OCI-LY7 (cell line): Measurements from ENCODE around the gene PNRC1. TPM values are rescaled to one million over a fixed set of nuclear protein-coding genes. Genes with fewer than 3 reads are reported as not detected.

Experiments used
- BruUV-seq: library from RNA; stranded (reverse); fragments of 400-500 nt; replicated peaks from 2 replicates; lab custom pipeline; 2021; lab: Mats Ljungman, UMichigan
- CTCF ChIA-PET: fragments of 300-600 bp; sonication (Branson Sonifier 250); formaldehyde crosslinking; loops from one replicate; lab custom pipeline; 2022; ENCODE audit warnings: antibody characterized with exemption; ENCODE audit not compliant: unreplicated experiment; lab: Charles Lee
- POLR2A ChIA-PET: fragments of 300-600 bp; sonication (Branson Sonifier 250); formaldehyde crosslinking; loops from one replicate; lab custom pipeline; 2022; ENCODE audit warnings: antibody characterized with exemption; lab: Charles Lee
- DNase-seq: peaks from one replicate; pipeline ENCODE4 v3.0.0-alpha.2; 2015; ENCODE audit warnings: low spot score
- H2AFZ ChIP-seq: fragments of 200-600 bp; sonication (generic), shearing (Covaris generic); 2 replicates; pipeline ENCODE4 v1.6.1; 2014; ENCODE audit warnings: mild to moderate bottlenecking, antibody characterized with exemption, low read length, moderate library complexity
- H3K27ac ChIP-seq: fragments of 200-600 bp; sonication (generic); 2 replicates; pipeline ENCODE4 v1.5.1; 2014; ENCODE audit warnings: mixed run types, low read depth, mild to moderate bottlenecking, moderate library complexity, low read length, inconsistent platforms; ENCODE audit not compliant: poor library complexity, severe bottlenecking
- H3K36me3 ChIP-seq: fragments of 200-600 bp; sonication (generic); 2 replicates; pipeline ENCODE4 v1.6.1; 2014; ENCODE audit warnings: mild to moderate bottlenecking, antibody characterized with exemption, low read length, moderate library complexity, mixed read lengths; ENCODE audit not compliant: insufficient read depth
- H3K4me1 ChIP-seq: fragments of 200-600 bp; sonication (generic); 2 replicates; pipeline ENCODE4 v1.5.1; 2014; ENCODE audit warnings: mild to moderate bottlenecking, low read length; ENCODE audit not compliant: insufficient read depth, poor library complexity, severe bottlenecking
- H3K4me2 ChIP-seq: fragments of 200-600 bp; sonication (generic); 2 replicates; pipeline ENCODE4 v1.6.1; 2014; ENCODE audit warnings: mild to moderate bottlenecking, low read length
- H3K4me3 ChIP-seq: fragments of 200-600 bp; sonication (generic); 2 replicates; pipeline ENCODE4 v1.5.1; 2014; ENCODE audit warnings: mild to moderate bottlenecking, low read depth, low read length; ENCODE audit not compliant: poor library complexity, severe bottlenecking
- H3K79me2 ChIP-seq: fragments of 200-600 bp; sonication (generic); 2 replicates; pipeline ENCODE4 v1.6.1; 2016; ENCODE audit warnings: low read depth, mild to moderate bottlenecking, low read length, moderate library complexity, mixed read lengths; ENCODE audit not compliant: insufficient read depth
- H3K9me2 ChIP-seq: fragments of 200-600 bp; sonication (generic); 2 replicates; pipeline ENCODE4 v1.6.1; 2016; ENCODE audit warnings: mild to moderate bottlenecking, low read length, mixed read lengths; ENCODE audit not compliant: insufficient read depth
- H3K9me3 ChIP-seq: fragments of 200-600 bp; sonication (generic); 2 replicates; pipeline ENCODE4 v1.6.1; 2014; ENCODE audit warnings: mild to moderate bottlenecking, mixed run types, low read length, mixed read lengths
- H4K20me1 ChIP-seq: fragments of 200-600 bp; sonication (generic); 2 replicates; pipeline ENCODE4 v1.6.1; 2014; ENCODE audit warnings: mild to moderate bottlenecking, antibody characterized with exemption, low read length, moderate library complexity, mixed read lengths; ENCODE audit not compliant: insufficient read depth
- CTCF ChIP-seq: fragments of 200-600 bp; sonication (generic); conservative IDR thresholded peaks from 2 replicates; pipeline ENCODE4 v1.5.1; 2014; ENCODE audit warnings: mild to moderate bottlenecking, antibody characterized with exemption, low read length, moderate library complexity, mixed read lengths
- EZH2phosphoT487 ChIP-seq: fragments of 200-600 bp; sonication (generic); IDR thresholded peaks from 2 replicates; pipeline ENCODE4 v1.6.1; 2018; ENCODE audit warnings: low read depth, borderline replicate concordance, mild to moderate bottlenecking, mixed run types, antibody characterized with exemption, low read length, moderate library complexity, mixed read lengths
- intact Hi-C: fragments of 100-400 bp; cut with micrococcal nuclease; formaldehyde crosslinking; loops from one replicate; pipeline ENCODE4 v1.10.0; 2022; ENCODE audit not compliant: unreplicated experiment
- total RNA-seq, 2 experiments: library from RNA; depleted of rRNA in 1 of 2; stranded (reverse); fragments of >200 nt in 1 of 2; shearing (Covaris generic) in 1 of 2; gene quantifications; 2 replicates each; pipeline ENCODE4 v1.2.3, GENCODE V29; 2014 to 2022

The PNRC1 gene
- total RNA-seq, 2 experiments from 2014 or later: 26.7 to 53.0 TPM

GRCh38 chr6:89085409-89086205 is 5.1 kb downstream of the PNRC1 start:
- intact Hi-C loops: loop anchor here (10.0 kb wide), 1 partner anchor 471 kb away; no protein-coding TSS in a partner anchor
- H3K9me3 ChIP-seq: no peaks in the 10 kb centered on the region
- no peak overlapping the region for H2AFZ ChIP-seq
- POLR2A ChIA-PET: interaction anchor here (0.6 to 1.3 kb wide), 6 partner anchors 7 to 238 kb away, joined by 3 to 7 read pairs (median 3); no protein-coding TSS in a partner anchor
- H3K79me2 ChIP-seq: peaks cover 30% of the 10 kb centered on the region
- CTCF ChIA-PET: no interaction called here
- H3K27ac ChIP-seq: no peak overlapping the region
- no peak for DNase-seq
- H3K36me3 ChIP-seq: peaks cover 39% of the 10 kb centered on the region
- no TSS peak for BruUV-seq
- no peaks in the 10 kb centered on the region for H3K9me2 ChIP-seq
- H3K4me1 ChIP-seq: peaks cover 17% of the 10 kb centered on the region
- no peak overlapping the region for H3K4me3 ChIP-seq
- no peak for TF ChIP-seq EZH2phosphoT487
- TF ChIP-seq CTCF: no peak
- no peak overlapping the region for H3K4me2 ChIP-seq
- H4K20me1 ChIP-seq: peaks cover 18% of the 10 kb centered on the region; the same call in 1 of the 2 replicates

GRCh38 chr6:89087881-89088280 is 7.3 kb downstream of the PNRC1 start:
- ChIA-PET POLR2A (no interaction called here), CTCF (no interaction called here)
- intact Hi-C loops: loop anchor here (10.0 kb wide), 1 partner anchor 473 kb away; no protein-coding TSS in a partner anchor

More at GRCh38 chr6:89087881-89088280, 7.3 kb downstream of the PNRC1 start:
- Histone ChIP-seq H3K4me2 (no peak overlapping the region), H3K9me2 (no peaks in the 10 kb centered on the region), H3K79me2 (peaks cover 18% of the 10 kb centered on the region), H4K20me1 (peaks cover 9% of the 10 kb centered on the region; the same call in 1 of the 2 replicates), H3K27ac (no peak overlapping the region), H3K9me3 (no peaks in the 10 kb centered on the region), H3K4me3 (no peak overlapping the region), H3K4me1 (peaks cover 12% of the 10 kb centered on the region), H2AFZ (no peak overlapping the region), H3K36me3 (peaks cover 32% of the 10 kb centered on the region)
- BruUV-seq: no TSS peak
- DNase-seq: no peak
- TF ChIP-seq EZH2phosphoT487 (no peak), CTCF (no peak)
